Measurements from ENCODE around the gene TEX14. TPM values are rescaled to one million over a fixed set of nuclear protein-coding genes. Genes with fewer than 3 reads are reported as not detected.
A peak's percentile ranks its signal among the peaks of the same experiment; 100 is the strongest.

Gene TEX14
- total and polyA plus RNA-seq, 8 donors: 0.47 to 2.1 (median 1.3) TPM

- Histone ChIP-seq H3K4me3 (no peak overlapping the region), H3K27me3 (no peaks in the 10 kb centered on the region), H3K9me3 (no peaks in the 10 kb centered on the region), H3K36me3 (no peaks in the 10 kb centered on the region), H3K4me1 (peaks cover 0 to 4% of the 10 kb centered on the region in 2 donors), H3K27ac (no peak overlapping the region)
- TF ChIP-seq CTCF (IDR thresholded peaks at IDR 0.05): no peak
- no peak for DNase-seq
- intact Hi-C loops (cut with DNase I): no loop called here
- no peak for ATAC-seq
These were observed 117.8 kb downstream of the TEX14 start for GRCh38 chr17:58574025-58574424.

GRCh38 chr17:58572846-58573245, 119.0 kb downstream of the TEX14 start:
- intact Hi-C loops (cut with DNase I): no loop called here
- no peak for DNase-seq
- TF ChIP-seq CTCF (IDR thresholded peaks at IDR 0.05): no peak
- Histone ChIP-seq H3K36me3 (no peaks in the 10 kb centered on the region), H3K27ac (no peak overlapping the region), H3K27me3 (no peaks in the 10 kb centered on the region), H3K9me3 (no peaks in the 10 kb centered on the region), H3K4me3 (no peak overlapping the region), H3K4me1 (peaks cover 0 to 15% of the 10 kb centered on the region in 2 donors)
- no peak for ATAC-seq

GRCh38 chr17:58570758-58571157, 121.1 kb downstream of the TEX14 start:
- ATAC-seq (no peak), DNase-seq (no peak)
- intact Hi-C loops (cut with DNase I): no loop called here
- no peak for TF ChIP-seq CTCF (IDR thresholded peaks at IDR 0.05)
- Histone ChIP-seq H3K27me3 (no peaks in the 10 kb centered on the region), H3K36me3 (no peaks in the 10 kb centered on the region), H3K4me1 (peaks cover 0 to 15% of the 10 kb centered on the region in 2 donors), H3K27ac (no peak overlapping the region), H3K4me3 (no peak overlapping the region), H3K9me3 (no peaks in the 10 kb centered on the region)

- H3K27me3 ChIP-seq: no peaks in the 10 kb centered on the region
- peak overlapping the region in 1 of 2 donors; percentile 38 for H3K27ac ChIP-seq
- no peak for TF ChIP-seq CTCF (IDR thresholded peaks at IDR 0.05)
- DNase-seq: no peak
- peaks cover 0 to 15% of the 10 kb centered on the region in 2 donors for H3K4me1 ChIP-seq
- no peaks in the 10 kb centered on the region for H3K36me3 ChIP-seq
- no peak overlapping the region for H3K4me3 ChIP-seq
- no peaks in the 10 kb centered on the region for H3K9me3 ChIP-seq
- intact Hi-C loops (cut with DNase I): no loop called here
- ATAC-seq: peak; percentile 41
These were observed 122.6 kb downstream of the TEX14 start for GRCh38 chr17:58569196-58569595.

- Histone ChIP-seq H3K9me3 (no peaks in the 10 kb centered on the region), H3K27ac (peak overlapping the region in 1 of 2 donors; percentile 38), H3K4me3 (no peak overlapping the region), H3K4me1 (peaks cover 0 to 15% of the 10 kb centered on the region in 2 donors), H3K27me3 (no peaks in the 10 kb centered on the region), H3K36me3 (no peaks in the 10 kb centered on the region)
- ATAC-seq (peak; percentile 64), DNase-seq (peak in 1 of 4 donors; percentile 37)
- TF ChIP-seq CTCF (IDR thresholded peaks at IDR 0.05): no peak
- intact Hi-C loops (cut with DNase I): no loop called here
These were observed 123.6 kb downstream of the TEX14 start for GRCh38 chr17:58568044-58568799.
